HG03045 (cell line): Measurements from ENCODE around the gene CEP112.

ENCODE experiments used
- ATAC-seq: cut with Tn5 transposase; IDR thresholded peaks from one replicate; pipeline ENCODE4 v1.9.1; 2021; ENCODE audit warnings: mild to moderate bottlenecking, moderate library complexity; ENCODE audit not compliant: unreplicated experiment

The CEP112 gene

DNA sequence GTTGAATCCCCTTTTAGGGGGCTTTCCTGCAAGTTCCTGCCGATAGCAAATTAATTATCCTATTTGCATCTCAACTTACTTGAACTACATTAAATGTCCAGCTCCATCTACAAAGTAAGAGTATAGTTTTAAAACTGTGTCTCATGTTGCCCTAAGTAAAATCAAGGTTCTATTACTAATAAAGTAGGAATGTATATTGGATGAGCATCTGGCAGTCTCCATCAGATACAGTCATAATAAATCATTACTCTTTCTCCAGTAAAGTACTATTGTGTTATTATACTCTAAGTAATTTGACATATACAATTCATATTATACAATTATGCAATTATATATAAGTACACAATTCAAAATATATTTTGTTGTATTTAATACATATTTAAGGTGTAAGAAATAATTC lies 249.3 kb downstream of the CEP112 start:
- no peak for ATAC-seq

- ATAC-seq: no peak
These were observed 250.5 kb downstream of the CEP112 start for GRCh38 chr17:65941356-65941899.

GRCh38 chr17:65936013-65936412 lies 255.9 kb downstream of the CEP112 start:
- no peak for ATAC-seq

DNA sequence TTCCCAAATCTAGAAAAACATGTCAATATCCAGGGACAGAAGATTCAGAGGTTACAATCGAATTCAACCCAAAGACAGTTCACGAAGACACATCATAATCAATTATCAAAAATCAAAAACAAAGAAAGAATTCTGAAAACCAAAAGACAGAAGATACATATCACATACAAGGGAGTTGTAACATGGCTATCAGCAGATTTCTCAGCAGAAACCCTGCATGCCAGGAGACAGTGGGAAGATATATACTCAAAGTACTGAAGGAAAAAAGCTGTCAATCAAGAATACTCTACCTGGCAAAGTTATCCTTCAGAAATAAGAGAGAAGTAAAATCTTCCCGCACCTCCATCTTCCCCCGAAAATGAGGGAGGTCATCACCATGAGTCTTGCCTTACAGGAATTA lies 258.6 kb downstream of the CEP112 start:
- ATAC-seq: no peak

- no peak for ATAC-seq
These were observed 260.4 kb downstream of the CEP112 start for GRCh38 chr17:65931246-65932149.

DNA sequence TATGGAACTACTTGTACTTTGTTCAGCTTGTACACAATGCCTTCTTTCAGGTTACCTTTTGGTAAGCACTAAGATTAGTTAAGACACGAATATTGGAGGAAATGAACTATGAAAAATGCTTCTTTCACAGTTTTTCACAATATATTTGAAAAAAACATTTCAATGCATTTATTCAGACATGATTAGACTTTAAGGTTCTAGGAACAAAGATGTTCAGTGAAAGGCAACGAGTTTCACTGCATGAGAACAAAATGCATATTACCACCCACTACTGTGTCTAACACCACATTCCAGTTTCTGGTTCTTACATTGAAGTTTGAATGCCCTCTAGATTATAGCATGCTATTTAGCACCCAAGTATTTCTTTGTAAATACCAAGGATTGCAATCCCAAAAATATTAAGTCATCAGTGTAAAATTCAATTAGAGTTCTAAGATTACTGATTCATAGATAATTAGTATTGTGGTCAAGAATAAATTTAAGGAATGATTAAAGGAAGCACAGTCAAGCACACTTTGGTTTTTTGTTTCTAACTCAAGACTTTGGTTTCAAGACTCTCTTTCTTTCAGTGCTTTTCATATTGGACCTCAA lies 261.7 kb downstream of the CEP112 start:
- ATAC-seq: no peak

DNA sequence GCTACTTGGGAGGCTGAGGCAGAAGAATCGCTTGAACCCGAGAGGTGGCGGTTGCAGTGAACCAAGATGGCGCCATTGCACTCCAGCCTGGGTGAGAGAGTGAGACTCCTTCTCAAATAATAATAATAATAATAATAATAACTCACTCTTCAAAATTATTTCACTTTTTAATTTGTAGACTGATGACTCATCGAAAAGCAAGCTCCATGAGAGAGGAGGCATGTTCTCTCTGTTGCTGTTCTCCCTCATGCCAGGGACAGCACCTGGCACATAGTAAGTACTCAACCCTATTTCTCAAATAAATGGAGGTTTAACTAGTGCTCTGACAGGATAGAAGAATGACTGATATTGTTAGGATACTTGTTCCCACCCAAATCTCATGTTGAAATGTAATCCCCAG lies 265.3 kb downstream of the CEP112 start:
- ATAC-seq: no peak

DNA sequence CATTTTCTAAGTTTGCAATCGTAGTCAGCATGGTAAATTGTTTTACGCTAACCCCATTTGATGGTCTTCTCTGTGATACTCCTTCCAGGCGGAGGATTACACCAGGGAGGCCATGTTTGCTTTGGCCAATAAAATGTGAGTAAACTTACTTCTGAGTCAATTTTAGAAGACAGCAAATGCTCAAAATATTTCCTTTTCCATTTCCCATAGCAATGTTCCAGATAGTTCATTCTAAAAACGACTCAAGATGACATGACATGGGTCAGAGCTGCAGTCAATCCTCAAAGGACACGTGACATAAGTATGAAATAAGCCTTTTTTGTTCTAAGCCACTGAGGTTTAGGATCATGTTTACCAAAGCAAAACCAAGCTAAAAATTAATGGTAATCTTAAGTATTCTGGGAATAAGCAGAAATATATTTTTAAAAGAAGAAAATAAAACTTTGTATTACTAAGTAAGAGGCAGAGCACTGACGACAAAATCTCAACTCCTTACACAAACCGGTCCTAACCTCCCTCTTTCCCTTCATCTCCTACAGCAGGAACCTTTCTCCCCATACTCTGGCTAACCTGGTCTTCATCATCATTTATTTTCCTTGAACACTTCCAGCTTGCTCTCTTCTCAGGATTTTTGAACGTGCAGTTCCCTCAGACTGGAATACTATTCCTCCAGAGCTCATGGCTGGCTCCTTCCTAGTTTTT lies 266.2 kb downstream of the CEP112 start:
- ATAC-seq: no peak

DNA sequence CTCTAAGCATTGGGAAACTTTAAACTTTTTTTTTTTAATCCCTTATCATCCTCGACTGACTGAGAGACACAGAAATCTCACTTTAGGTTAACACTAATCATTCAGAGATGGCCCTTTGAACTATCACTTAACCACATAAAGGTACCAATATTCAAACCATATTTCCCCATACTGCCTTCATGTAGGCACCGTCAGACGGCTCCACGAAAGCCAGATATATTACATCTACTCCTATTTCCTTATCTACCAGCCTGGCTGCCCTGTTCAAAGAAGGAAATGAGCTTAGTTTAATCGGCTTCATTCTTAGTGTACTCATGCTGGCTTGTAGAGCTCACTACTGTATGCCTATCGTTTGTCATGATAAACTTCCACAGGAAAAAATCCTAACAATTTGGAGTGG lies 270.9 kb downstream of the CEP112 start:
- no peak for ATAC-seq

GRCh38 chr17:65918916-65919315 lies 273.0 kb downstream of the CEP112 start:
- ATAC-seq: no peak

DNA sequence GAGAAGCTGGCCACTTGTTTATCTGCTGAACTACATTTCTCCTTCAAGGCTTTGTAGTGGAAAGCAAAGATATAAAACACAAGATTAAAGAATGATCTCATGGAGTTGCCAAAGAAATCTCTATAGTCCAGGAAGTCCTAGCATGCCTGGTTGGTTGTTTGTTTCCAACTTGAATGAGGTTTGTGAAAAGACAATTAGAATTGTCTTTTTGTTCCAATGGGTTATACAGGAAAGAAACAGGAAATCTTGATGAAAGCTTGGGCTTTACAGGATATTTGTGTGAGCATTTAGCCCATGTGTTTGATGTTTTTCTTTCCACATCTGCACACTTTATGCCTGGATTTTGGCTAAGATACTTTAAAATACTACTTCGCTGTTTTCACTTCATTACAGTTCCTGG lies 273.4 kb downstream of the CEP112 start:
- ATAC-seq: no peak

- ATAC-seq: no peak
These were observed 274.4 kb downstream of the CEP112 start for GRCh38 chr17:65917560-65917959.

DNA sequence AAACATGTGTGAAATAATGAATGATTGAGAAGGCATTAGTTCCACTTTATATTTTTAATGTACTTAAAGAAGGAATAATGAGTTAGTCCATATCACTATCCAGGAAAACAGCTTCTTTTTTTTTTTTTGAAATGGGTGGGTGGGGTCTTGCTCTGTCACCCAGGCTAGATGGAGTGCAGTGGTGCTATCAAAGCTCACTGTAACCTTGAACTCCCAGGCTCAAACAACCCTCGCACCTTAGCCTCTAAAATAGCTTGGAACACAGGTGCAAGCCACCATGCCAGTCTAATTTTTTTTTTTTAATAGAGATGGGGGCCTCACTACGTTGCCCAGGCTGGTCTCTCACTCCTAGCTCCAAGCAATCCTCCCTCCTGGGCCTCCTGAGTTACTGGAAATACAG lies 275.5 kb downstream of the CEP112 start:
- no peak for ATAC-seq

- ATAC-seq: peak; percentile 95
These were observed 277.1 kb downstream of the CEP112 start for GRCh38 chr17:65914784-65915342.

GRCh38 chr17:65913326-65913850 lies 278.5 kb downstream of the CEP112 start:
- no peak for ATAC-seq

DNA sequence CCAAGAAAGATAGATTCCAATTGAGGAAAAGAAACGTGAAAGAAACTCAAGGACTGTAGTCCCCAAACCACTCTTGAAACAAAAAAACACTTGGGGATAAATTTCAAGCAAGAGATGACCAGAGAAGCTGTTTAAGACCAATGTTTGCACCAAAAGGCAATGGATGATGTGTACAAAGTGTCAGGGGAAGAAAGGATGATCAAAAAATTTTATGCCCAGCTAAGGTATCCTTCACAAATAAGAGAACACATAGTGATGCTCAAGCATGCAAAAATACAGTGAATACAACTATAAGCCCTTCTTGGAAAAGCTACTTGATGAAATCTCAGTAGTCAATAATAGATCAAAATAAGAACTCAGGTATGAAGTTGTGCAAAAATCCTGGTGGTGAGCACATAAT lies 281.1 kb downstream of the CEP112 start:
- ATAC-seq: no peak

- no peak for ATAC-seq
These were observed 289.0 kb downstream of the CEP112 start for GRCh38 chr17:65902831-65903522.

DNA sequence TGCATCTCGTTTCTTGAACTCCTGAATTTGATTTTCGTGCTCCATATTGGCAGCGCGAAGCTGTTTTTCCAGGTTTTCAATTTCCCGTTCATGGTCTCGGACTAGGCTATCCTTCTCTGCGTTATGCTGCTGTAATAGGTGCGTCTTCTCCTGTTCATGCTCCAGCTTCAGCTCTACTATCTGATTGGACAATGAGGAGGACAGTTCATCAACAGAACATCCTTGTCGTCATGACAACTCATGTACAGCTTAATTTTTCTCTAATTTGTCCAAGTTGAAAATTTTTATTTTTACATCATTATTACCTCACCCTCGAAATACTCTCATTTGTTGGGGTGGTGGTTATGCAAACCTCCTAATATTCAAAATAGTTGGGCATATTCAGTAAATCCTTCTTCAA lies 289.8 kb downstream of the CEP112 start:
- no peak for ATAC-seq

- ATAC-seq: no peak
These were observed 290.5 kb downstream of the CEP112 start for GRCh38 chr17:65901394-65901793.

- ATAC-seq: no peak
These were observed 291.7 kb downstream of the CEP112 start for GRCh38 chr17:65900216-65900615.
